Measurements from ENCODE around the gene SLC26A8.
"Not testable (repeated sequence)": the region's sequence is repeated elsewhere in the genome, so short reads cannot be mapped to it uniquely, and the experiment has no call there.

The SLC26A8 gene

GRCh38 chr6:35909571-35909970 lies 114.9 kb downstream of the SLC26A8 start:
- DNase-seq, result not testable (repeated sequence)

- not testable (repeated sequence) for DNase-seq
These were observed 115.6 kb downstream of the SLC26A8 start for GRCh38 chr6:35908753-35909401.

- DNase-seq, result no peak
These were observed 116.7 kb downstream of the SLC26A8 start for GRCh38 chr6:35907750-35908149.

GRCh38 chr6:35906499-35906846 lies 118.0 kb downstream of the SLC26A8 start:
- no peak for DNase-seq

- DNase-seq, result no peak
These were observed 118.5 kb downstream of the SLC26A8 start for GRCh38 chr6:35905841-35906498.

- no peak for DNase-seq
These were observed 119.2 kb downstream of the SLC26A8 start for GRCh38 chr6:35905141-35905785.

GRCh38 chr6:35903679-35904078 lies 120.8 kb downstream of the SLC26A8 start:
- no peak for DNase-seq

GRCh38 chr6:35900448-35900847 lies 124.0 kb downstream of the SLC26A8 start:
- DNase-seq, result no peak

- DNase-seq, result no peak
These were observed 126.4 kb downstream of the SLC26A8 start for GRCh38 chr6:35898003-35898402.

- no peak for DNase-seq
These were observed 127.0 kb downstream of the SLC26A8 start for GRCh38 chr6:35897486-35897885.

GRCh38 chr6:35897036-35897435 lies 127.4 kb downstream of the SLC26A8 start:
- no peak for DNase-seq

- no peak for DNase-seq
These were observed 128.2 kb downstream of the SLC26A8 start for GRCh38 chr6:35896228-35896627.

- DNase-seq, result no peak
These were observed 128.9 kb downstream of the SLC26A8 start for GRCh38 chr6:35895560-35895959.

- DNase-seq, result no peak
These were observed 129.7 kb downstream of the SLC26A8 start for GRCh38 chr6:35894776-35895175.

Data from C1 segment of cervical spinal cord (tissue), 14 donors.